Loucy (cell line): Measurements from ENCODE around the gene SMURF1.

Experiments
- H2AFZ ChIP-seq: fragments of 200-600 bp; sonication (generic); 2 replicates; pipeline ENCODE4 v1.6.0; 2016; ENCODE audit warnings: antibody characterized with exemption, mild to moderate bottlenecking, low read length, moderate library complexity
- H3F3A ChIP-seq: fragments of 200-600 bp; 2 replicates; pipeline ENCODE4 v1.6.0; 2016; ENCODE audit warnings: antibody characterized with exemption, low read depth, mild to moderate bottlenecking
- H3K27me3 ChIP-seq: fragments of 200-600 bp; sonication (generic); 2 replicates; pipeline ENCODE4 v1.6.1; 2014; ENCODE audit warnings: low read length, mild to moderate bottlenecking; ENCODE audit not compliant: insufficient read depth, poor library complexity, severe bottlenecking
- H3K36me3 ChIP-seq: fragments of 200-600 bp; sonication (generic); 2 replicates; pipeline ENCODE4 v1.6.1; 2016; ENCODE audit warnings: low read length; ENCODE audit not compliant: insufficient read depth
- H3K4me1 ChIP-seq: fragments of 200-600 bp; sonication (generic); 2 replicates; pipeline ENCODE4 v1.5.1; 2014; ENCODE audit warnings: low read length, mild to moderate bottlenecking; ENCODE audit not compliant: insufficient read depth, poor library complexity, severe bottlenecking
- H3K4me2 ChIP-seq: fragments of 200-600 bp; sonication (generic); 2 replicates; pipeline ENCODE4 v1.6.0; 2014; ENCODE audit warnings: antibody characterized with exemption, low read length, low read depth, mild to moderate bottlenecking; ENCODE audit not compliant: poor library complexity, severe bottlenecking
- H3K4me3 ChIP-seq: fragments of 200-600 bp; sonication (generic); 2 replicates; pipeline ENCODE4 v1.5.1; 2014; ENCODE audit warnings: low read length, mild to moderate bottlenecking, mixed read lengths; ENCODE audit not compliant: poor library complexity, severe bottlenecking
- H3K79me2 ChIP-seq: fragments of 200-600 bp; sonication (generic); 2 replicates; pipeline ENCODE4 v1.6.1; 2014; ENCODE audit warnings: low read length; ENCODE audit not compliant: insufficient read depth
- H3K9ac ChIP-seq: fragments of 200-600 bp; sonication (generic); 2 replicates; pipeline ENCODE4 v1.6.0; 2014; ENCODE audit warnings: mild to moderate bottlenecking, low read depth, low read length, moderate library complexity; ENCODE audit not compliant: poor library complexity, severe bottlenecking
- H3K9me2 ChIP-seq: fragments of 200-600 bp; sonication (generic); replicated peaks from 2 replicates; pipeline ENCODE4 v1.6.1; 2016; ENCODE audit warnings: low read depth, low read length, mixed read lengths
- H3K9me3 ChIP-seq: fragments of 200-600 bp; sonication (generic); 2 replicates; pipeline ENCODE4 v1.6.1; 2014; ENCODE audit warnings: mild to moderate bottlenecking, antibody characterized with exemption, low read length, low read depth; ENCODE audit not compliant: insufficient read depth
- H4K20me1 ChIP-seq: fragments of 200-600 bp; sonication (generic); 2 replicates; pipeline ENCODE4 v1.6.0; 2014; ENCODE audit warnings: antibody characterized with exemption, low read length, mild to moderate bottlenecking; ENCODE audit not compliant: insufficient read depth, poor library complexity, severe bottlenecking
- CTCF ChIP-seq: fragments of 200-600 bp; sonication (generic); conservative IDR thresholded peaks from 2 replicates; pipeline ENCODE4 v1.5.1; 2014; ENCODE audit warnings: mild to moderate bottlenecking, antibody characterized with exemption, low read length
- EZH2phosphoT487 ChIP-seq: fragments of 200-600 bp; IDR thresholded peaks from 2 replicates; pipeline ENCODE4 v1.6.1; 2018; ENCODE audit warnings: antibody characterized with exemption, mild to moderate bottlenecking, moderate library complexity, borderline replicate concordance

Gene SMURF1

DNA sequence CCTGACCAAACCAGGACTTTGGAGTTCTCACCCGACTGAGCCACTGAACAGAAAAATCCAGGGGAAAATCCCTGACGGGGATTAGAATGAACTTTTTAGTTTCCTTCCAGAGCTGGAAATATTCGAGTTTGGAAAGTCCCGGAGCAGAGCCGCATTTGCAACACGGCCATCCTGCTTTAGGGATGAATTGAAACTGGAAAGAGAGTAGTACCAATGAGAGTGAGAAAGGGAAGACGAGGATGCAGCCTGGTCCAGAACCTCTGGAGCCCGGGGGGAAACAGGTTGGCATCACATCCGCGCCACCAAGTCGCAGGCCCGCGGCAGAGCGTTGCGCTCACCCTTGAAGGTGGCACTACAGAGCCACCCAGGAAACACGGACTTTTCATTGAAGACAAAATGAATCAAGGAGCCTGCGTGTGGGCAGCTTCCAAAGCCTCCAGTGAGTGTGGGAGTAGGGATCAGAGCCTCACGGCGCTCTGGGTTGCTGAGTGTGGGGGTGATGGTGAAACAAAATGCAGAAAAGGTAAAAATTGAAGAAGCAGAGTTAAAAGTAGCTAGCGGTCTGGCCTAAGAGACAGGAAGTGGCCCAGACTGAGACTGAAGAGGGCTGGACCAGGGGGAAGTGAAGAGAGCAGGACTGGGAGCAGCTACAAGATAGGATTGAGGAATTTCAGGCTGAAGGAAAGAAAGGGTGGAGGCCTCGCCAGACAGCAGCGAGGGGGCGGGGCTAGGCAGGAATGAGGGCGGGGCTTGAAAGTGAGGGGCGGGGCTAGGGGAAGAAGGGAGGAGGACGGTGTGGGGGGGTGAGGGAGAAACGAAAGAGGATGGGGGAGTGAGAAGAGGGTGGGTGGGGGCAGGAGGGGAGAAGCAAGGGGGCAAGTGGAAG, 1.8 kb downstream of the SMURF1 start:
- Histone ChIP-seq H3K79me2 (peaks cover 62% of the 10 kb centered on the region), H3K9me3 (no peaks in the 10 kb centered on the region), H3K4me3 (peak overlapping the region; percentile 83), H3F3A (peaks cover 12% of the 10 kb centered on the region), H3K27me3 (peaks cover 3% of the 10 kb centered on the region), H2AFZ (no peak overlapping the region), H3K4me2 (peak overlapping the region; percentile 76), H3K36me3 (no peaks in the 10 kb centered on the region), H4K20me1 (peaks cover 58% of the 10 kb centered on the region), H3K9ac (peak overlapping the region; percentile 31), H3K9me2 (no peaks in the 10 kb centered on the region), H3K4me1 (peaks cover 50% of the 10 kb centered on the region)
- TF ChIP-seq CTCF (no peak), EZH2phosphoT487 (no peak)

DNA sequence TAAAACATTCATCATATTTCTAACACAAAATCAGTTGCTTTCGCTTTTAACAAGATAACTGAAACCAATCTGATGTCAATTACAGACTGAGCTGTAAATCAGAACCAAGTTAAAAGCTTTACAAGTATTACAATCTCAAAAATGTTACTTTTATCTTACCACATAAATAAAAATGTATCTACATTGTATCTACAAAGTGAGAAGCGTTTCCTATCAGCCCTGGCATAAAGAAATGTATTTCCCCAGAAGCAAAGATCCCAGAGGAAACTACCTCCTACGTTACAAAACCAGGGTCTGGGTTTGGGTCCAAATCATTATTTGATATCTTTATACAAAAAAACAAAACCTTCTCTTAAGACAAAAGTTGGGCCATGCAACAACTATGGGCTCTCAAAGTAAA, 2.6 kb downstream of the SMURF1 start:
- Histone ChIP-seq H3F3A (peaks cover 12% of the 10 kb centered on the region), H3K9me3 (no peaks in the 10 kb centered on the region), H3K36me3 (no peaks in the 10 kb centered on the region), H4K20me1 (peaks cover 65% of the 10 kb centered on the region), H3K4me1 (peaks cover 53% of the 10 kb centered on the region), H3K4me3 (peak overlapping the region; percentile 83), H3K4me2 (peak overlapping the region; percentile 76), H3K79me2 (peaks cover 69% of the 10 kb centered on the region), H3K9ac (peak overlapping the region; percentile 31), H3K27me3 (peaks cover 3% of the 10 kb centered on the region), H2AFZ (no peak overlapping the region), H3K9me2 (no peaks in the 10 kb centered on the region)
- TF ChIP-seq EZH2phosphoT487 (no peak), CTCF (no peak)

GRCh38 chr7:99140813-99141212, 3.1 kb downstream of the SMURF1 start:
- H3K4me2 ChIP-seq, result peak overlapping the region; percentile 76
- H3K9me3 ChIP-seq, result no peaks in the 10 kb centered on the region
- H3K9ac ChIP-seq, result peak overlapping the region; percentile 31
- H4K20me1 ChIP-seq, result peaks cover 71% of the 10 kb centered on the region
- H3K4me1 ChIP-seq, result peaks cover 58% of the 10 kb centered on the region
- peaks cover 3% of the 10 kb centered on the region for H3K27me3 ChIP-seq
- peak overlapping the region; percentile 83 for H3K4me3 ChIP-seq
- no peak for TF ChIP-seq CTCF
- no peak for TF ChIP-seq EZH2phosphoT487
- H3K79me2 ChIP-seq, result peaks cover 74% of the 10 kb centered on the region
- no peaks in the 10 kb centered on the region for H3K36me3 ChIP-seq
- H3F3A ChIP-seq, result peaks cover 12% of the 10 kb centered on the region
- H2AFZ ChIP-seq, result no peak overlapping the region
- H3K9me2 ChIP-seq, result no peaks in the 10 kb centered on the region
